ENCODE results near the gene CALD1. TPM values are rescaled to one million over a fixed set of nuclear protein-coding genes. Genes with fewer than 3 reads are reported as not detected.

Gene CALD1
- total RNA-seq, 1 donor from 2014 or later, result 122 TPM

DNA sequence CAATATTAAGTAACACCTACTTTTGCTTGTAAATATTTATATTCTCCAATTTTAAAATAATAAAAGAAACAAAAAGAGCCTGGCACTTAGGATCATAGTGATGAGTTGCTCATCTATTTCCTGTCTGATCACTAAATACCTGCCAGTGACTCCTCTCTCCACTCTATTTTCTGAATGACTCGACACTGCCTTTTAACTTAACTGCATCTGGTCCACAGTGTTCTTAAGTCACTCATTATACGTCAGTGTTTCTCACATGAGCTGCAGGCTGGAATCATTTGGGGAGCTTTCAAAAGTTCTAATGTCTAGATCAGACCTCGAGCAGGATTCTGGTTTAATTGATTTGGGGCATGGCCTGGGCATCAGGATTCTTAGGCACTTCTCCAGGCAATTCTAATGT, 128.9 kb downstream of the CALD1 start:
- intact Hi-C loops (cut with micrococcal nuclease), result no loop called here
- Histone ChIP-seq H3K4me1 (peaks cover 90% of the 10 kb centered on the region), H3K9me3 (replicated peaks) (no peaks in the 10 kb centered on the region), H3K36me3 (no peaks in the 10 kb centered on the region), H3K4me3 (no peak overlapping the region), H3K27me3 (ENCODE audit: low read depth) (no peaks in the 10 kb centered on the region), H3K27ac (replicated peaks) (peak overlapping the region; percentile 47)
- no peak for TF ChIP-seq CTCF (IDR thresholded peaks at IDR 0.05; ENCODE audit: borderline replicate concordance)
- no peak for DNase-seq

DNA sequence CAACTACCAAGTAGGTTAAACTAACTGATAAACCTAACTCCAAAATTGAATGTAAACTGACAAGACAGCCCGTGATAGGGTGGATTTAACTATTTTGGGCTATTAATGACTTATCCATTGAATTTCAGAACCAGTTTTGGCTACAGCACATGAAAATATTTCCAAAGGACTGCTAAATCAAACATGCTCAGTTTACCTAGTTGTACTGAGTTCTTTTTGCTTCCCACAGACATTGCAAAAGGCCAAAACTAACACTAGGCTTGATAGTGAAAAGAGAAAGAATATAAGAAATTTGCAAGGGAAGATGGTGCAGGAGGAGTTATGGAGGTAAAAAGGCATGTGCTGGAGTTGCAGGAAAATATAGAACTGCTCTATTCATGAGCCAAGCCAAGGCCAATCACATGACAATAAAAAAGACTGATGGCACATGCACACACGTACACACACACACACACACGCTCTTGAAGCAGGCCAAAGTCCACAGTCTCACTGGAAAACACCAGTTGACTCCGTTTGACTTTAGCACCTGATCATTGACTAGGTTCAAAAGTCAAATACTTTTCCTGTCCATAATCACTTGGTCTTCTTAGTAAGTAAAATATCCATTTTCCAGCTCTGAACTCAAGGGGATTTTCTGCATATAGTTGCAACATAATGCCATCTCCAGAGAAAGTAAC, 130.9 kb downstream of the CALD1 start:
- H3K27me3 ChIP-seq (ENCODE audit: low read depth), result no peaks in the 10 kb centered on the region
- H3K4me1 ChIP-seq, result peaks cover 90% of the 10 kb centered on the region
- no peak for TF ChIP-seq CTCF (IDR thresholded peaks at IDR 0.05; ENCODE audit: borderline replicate concordance)
- H3K36me3 ChIP-seq, result peaks cover 5% of the 10 kb centered on the region
- no peaks in the 10 kb centered on the region for H3K9me3 ChIP-seq (replicated peaks)
- H3K27ac ChIP-seq (replicated peaks), result no peak overlapping the region
- H3K4me3 ChIP-seq, result no peak overlapping the region
- DNase-seq, result no peak
- intact Hi-C loops (cut with micrococcal nuclease), result no loop called here

DNA sequence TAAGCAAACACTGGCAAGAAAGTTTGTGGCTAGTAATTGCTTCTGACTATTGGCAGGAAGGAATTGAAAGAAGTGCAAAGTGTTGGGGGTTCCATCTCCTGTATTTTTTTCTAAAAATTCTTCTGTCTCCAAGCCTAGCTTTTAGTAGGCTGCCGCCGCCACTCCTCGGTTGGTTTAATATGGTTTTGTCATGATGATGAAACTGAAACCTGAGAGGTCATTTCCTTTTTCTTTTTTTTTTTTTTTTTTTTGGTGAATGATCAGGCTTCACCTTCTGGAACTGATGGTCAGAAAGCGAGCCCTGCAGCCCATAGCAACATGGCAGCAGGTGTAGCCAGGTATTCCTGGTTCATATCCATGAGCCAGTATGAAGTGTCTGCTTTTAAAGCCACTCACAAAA, 131.5 kb downstream of the CALD1 start:
- H3K27me3 ChIP-seq (ENCODE audit: low read depth), result no peaks in the 10 kb centered on the region
- H3K9me3 ChIP-seq (replicated peaks), result no peaks in the 10 kb centered on the region
- intact Hi-C loops (cut with micrococcal nuclease), result no loop called here
- H3K27ac ChIP-seq (replicated peaks), result no peak overlapping the region
- H3K4me3 ChIP-seq, result no peak overlapping the region
- TF ChIP-seq CTCF (IDR thresholded peaks at IDR 0.05; ENCODE audit: borderline replicate concordance), result no peak
- DNase-seq, result no peak
- H3K36me3 ChIP-seq, result peaks cover 5% of the 10 kb centered on the region
- H3K4me1 ChIP-seq, result peaks cover 87% of the 10 kb centered on the region

- no peak for TF ChIP-seq CTCF (IDR thresholded peaks at IDR 0.05; ENCODE audit: borderline replicate concordance)
- Histone ChIP-seq H3K4me3 (no peak overlapping the region), H3K9me3 (replicated peaks) (no peaks in the 10 kb centered on the region), H3K4me1 (peaks cover 82% of the 10 kb centered on the region), H3K36me3 (peaks cover 5% of the 10 kb centered on the region), H3K27ac (replicated peaks) (no peak overlapping the region), H3K27me3 (ENCODE audit: low read depth) (no peaks in the 10 kb centered on the region)
- intact Hi-C loops (cut with micrococcal nuclease), result no loop called here
- DNase-seq, result no peak
These were observed 136.9 kb downstream of the CALD1 start for GRCh38 chr7:134916171-134916883.

- Histone ChIP-seq H3K9me3 (replicated peaks) (no peaks in the 10 kb centered on the region), H3K36me3 (peaks cover 8% of the 10 kb centered on the region), H3K27me3 (ENCODE audit: low read depth) (no peaks in the 10 kb centered on the region), H3K4me1 (peaks cover 76% of the 10 kb centered on the region), H3K27ac (replicated peaks) (peak overlapping the region; percentile 65), H3K4me3 (no peak overlapping the region)
- no peak for DNase-seq
- intact Hi-C loops (cut with micrococcal nuclease), result no loop called here
- no peak for TF ChIP-seq CTCF (IDR thresholded peaks at IDR 0.05; ENCODE audit: borderline replicate concordance)
These were observed 139.8 kb downstream of the CALD1 start for GRCh38 chr7:134919240-134919641.

All from left ventricle myocardium inferior (tissue), 1 donor.